Measurements from ENCODE around the gene CLDN4.
"Not testable (repeated sequence)": the region's sequence is repeated elsewhere in the genome, so short reads cannot be mapped to it uniquely, and the experiment has no call there.

The CLDN4 gene

DNA sequence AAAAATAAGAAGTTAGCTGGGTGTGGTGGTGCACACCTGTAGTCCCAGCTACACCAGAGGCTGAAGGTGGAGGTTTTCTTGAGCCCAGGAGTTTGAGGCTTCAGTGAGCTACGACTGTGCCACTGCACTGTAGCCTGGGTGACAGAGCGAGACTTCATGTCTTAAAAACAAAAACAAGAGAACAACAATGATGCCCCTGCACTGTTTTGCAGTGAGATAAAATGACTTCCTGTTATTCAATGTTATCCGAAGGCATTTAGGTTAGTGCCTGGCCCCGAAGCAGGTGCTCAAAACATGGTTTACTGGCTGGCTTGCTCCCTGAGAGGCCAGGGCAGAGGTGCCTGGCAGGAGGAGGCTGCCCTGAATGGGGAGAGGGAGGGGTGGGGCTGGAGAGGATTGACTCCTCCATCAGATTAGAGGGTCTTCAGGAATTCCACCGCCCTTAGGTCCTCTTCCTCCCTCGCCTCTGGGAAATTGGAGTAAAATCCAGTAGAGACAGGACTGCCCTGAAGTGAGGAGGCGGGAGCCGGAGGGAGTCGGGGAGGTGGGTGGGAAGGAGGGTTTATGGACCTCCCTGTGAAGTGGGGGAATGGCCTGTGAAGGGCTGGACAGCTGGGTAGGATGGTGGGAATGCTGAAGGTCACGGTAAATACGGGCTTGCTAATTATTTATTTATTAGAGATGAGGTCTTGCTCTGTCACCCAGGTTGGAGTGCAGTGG lies 6.8 kb upstream of the CLDN4 start:
- DNase-seq (ENCODE audit: low read depth), result no peak

DNA sequence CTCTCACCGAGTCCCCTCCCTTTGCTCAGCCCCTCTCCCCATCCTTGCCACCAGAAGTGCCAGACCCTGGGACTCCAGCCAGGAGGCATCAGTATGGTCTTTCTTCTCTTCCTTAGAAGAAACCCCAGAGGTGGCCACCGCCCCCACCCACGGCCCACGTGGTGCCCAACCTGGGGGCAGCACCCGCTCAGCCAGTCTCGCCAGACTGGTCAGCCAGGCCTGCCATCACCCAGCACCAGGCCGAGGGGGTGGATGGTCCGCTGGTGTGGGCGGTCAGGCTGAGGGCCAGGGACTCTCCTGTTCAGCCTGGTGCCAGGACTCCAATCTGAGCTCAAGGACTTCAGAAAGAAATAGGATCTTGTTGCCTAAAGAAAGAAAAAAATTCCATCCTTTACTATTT lies 5.8 kb upstream of the CLDN4 start:
- no peak for DNase-seq (ENCODE audit: low read depth)

- no peak for DNase-seq (ENCODE audit: low read depth)
Observed at GRCh38 chr7:73827567-73828106, 3.2 kb upstream of the CLDN4 start.

- DNase-seq (ENCODE audit: low read depth), result no peak
Observed at GRCh38 chr7:73828107-73828803, 2.5 kb upstream of the CLDN4 start.

GRCh38 chr7:73828972-73829371 lies 1.8 kb upstream of the CLDN4 start:
- no peak for DNase-seq (ENCODE audit: low read depth)

GRCh38 chr7:73829505-73829904 lies 1.3 kb upstream of the CLDN4 start:
- no peak for DNase-seq (ENCODE audit: low read depth)

GRCh38 chr7:73829921-73830680 lies 695 bp upstream of the CLDN4 start:
- no peak for DNase-seq (ENCODE audit: low read depth)

- DNase-seq (ENCODE audit: low read depth), result no peak
Observed at GRCh38 chr7:73831584-73831833, 713 bp downstream of the CLDN4 start.

DNA sequence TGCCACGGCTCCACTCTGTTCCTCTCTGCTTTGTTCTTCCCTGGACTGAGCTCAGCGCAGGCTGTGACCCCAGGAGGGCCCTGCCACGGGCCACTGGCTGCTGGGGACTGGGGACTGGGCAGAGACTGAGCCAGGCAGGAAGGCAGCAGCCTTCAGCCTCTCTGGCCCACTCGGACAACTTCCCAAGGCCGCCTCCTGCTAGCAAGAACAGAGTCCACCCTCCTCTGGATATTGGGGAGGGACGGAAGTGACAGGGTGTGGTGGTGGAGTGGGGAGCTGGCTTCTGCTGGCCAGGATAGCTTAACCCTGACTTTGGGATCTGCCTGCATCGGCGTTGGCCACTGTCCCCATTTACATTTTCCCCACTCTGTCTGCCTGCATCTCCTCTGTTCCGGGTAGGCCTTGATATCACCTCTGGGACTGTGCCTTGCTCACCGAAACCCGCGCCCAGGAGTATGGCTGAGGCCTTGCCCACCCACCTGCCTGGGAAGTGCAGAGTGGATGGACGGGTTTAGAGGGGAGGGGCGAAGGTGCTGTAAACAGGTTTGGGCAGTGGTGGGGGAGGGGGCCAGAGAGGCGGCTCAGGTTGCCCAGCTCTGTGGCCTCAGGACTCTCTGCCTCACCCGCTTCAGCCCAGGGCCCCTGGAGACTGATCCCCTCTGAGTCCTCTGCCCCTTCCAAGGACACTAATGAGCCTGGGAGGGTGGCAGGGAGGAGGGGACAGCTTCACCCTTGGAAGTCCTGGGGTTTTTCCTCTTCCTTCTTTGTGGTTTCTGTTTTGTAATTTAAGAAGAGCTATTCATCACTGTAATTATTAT lies 1.2 kb downstream of the CLDN4 start:
- DNase-seq (ENCODE audit: low read depth), result no peak

GRCh38 chr7:73832806-73833205 lies 2.0 kb downstream of the CLDN4 start:
- DNase-seq (ENCODE audit: low read depth), result no peak

DNA sequence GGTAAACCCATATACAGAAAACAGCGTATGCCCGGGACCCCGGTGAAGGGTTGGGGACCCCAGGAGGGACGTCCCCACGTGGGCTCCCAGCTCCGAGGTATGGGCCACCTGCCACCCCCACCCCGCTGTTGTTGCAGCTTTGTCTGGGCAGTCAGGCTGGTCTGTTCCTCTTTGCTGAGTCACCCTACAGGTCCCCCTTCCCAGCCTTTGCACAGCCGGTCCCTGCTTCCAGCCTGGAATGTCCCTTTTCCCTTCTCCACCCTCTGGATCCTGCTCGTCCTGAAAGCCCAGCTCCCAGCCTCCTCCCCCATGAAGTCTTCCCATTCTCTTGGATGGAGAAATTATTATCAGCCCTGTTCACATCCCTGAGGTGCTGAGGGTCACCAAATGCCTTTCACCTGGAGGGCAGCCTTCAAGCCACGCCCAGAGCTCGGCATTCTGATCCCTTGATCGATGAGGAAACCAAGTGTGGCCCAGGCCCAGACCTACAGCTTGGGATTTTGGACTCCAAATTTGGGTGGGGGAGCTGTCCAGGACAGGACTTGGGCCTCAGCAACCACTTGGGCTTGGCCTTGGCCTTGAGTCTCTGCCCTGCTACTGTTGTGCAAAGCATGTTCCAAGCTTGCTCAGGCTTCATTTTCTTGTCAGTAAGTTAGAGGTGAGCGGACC lies 2.6 kb downstream of the CLDN4 start:
- DNase-seq (ENCODE audit: low read depth), result no peak

DNA sequence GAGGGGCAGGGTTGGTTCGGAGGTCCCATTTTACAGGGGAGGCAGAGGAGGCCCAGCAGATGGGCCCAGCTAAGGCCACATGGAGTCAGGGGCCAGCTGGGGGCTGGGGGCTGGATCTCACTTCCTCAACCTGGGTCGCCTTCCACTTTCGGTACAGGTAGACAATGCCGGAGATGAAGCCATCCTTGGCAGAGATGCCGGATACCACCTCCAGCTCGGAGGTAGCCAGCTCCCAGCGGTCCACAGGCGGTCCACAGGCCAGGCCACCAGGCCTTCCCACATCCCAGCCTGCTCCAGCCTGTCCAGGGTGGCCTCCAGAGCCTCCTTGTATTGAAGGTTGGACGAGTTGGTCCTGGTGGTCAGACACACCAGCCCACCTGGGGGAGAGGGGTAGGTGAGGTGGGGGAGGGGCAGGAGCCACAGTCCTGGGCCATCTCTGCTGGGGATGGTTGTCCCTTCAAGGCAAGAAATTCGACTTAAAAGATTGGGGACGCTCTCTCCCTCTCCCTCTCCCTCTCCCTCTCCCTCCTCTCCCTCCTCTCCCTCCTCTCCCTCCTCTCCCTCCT lies 3.9 kb downstream of the CLDN4 start:
- no peak for DNase-seq (ENCODE audit: low read depth)

DNA sequence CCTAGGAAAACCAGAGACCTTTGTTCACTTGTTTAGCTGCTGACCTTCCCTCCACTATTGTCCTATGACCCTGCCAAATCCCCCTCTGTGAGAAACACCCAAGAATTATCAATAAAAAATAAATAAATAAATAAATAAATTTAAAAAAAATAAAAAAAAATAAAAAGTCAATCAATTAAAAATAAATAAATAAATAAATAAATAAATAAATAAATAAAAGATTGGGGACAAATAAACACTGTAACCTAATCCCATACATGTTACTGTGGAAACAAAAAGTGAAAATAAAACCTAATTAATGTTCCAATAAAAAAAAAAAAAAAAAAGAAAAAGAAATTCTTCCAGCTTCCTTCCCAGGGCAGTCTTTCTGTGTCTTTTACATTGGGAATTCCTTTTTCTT lies 6.4 kb downstream of the CLDN4 start:
- DNase-seq (ENCODE audit: low read depth), result not testable (repeated sequence)

DNA sequence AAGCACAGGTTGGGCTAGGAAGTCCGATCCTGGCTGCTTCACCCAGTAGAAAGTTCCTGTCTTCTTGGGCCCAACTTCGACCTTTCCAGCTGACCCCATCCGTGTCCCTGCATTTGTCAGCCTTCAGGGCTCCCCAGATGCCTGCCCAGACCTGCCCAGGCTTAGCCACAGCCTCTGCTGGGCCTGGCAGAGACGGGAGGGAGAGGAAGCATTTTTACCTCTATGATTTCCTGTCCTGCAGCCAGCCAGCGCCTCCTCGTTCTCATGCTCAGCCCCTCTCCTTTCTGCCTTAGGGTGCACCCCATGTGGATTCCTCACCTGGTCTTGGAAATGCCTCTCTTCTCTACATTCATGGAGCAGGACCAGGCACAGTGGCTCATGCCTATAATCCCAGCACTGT lies 7.8 kb downstream of the CLDN4 start:
- DNase-seq (ENCODE audit: low read depth), result no peak

GRCh38 chr7:73839290-73839689 lies 8.5 kb downstream of the CLDN4 start:
- no peak for DNase-seq (ENCODE audit: low read depth)

GRCh38 chr7:73839743-73840714 lies 9.2 kb downstream of the CLDN4 start:
- no peak for DNase-seq (ENCODE audit: low read depth)

- DNase-seq (ENCODE audit: low read depth), result no peak
Observed at GRCh38 chr7:73840715-73841379, 10.1 kb downstream of the CLDN4 start.

GRCh38 chr7:73841689-73842066 lies 10.9 kb downstream of the CLDN4 start:
- no peak for DNase-seq (ENCODE audit: low read depth)

All from activated T-helper 1 cell treated with Interleukin-2 at 50 U/mL for 16 hours (primary cell).